Stimulated activated memory B cell treated with anti-CD40 and anti-IgM and Interleukin-4, amounts not matched to agents 10 μg/mL and 1 μg/mL and 100 μg/mL, for 72 hours (primary cell): ENCODE measurements around the gene F13B.
"Not testable (repeated sequence)": the region's sequence is repeated elsewhere in the genome, so short reads cannot be mapped to it uniquely, and the experiment has no call there.

ENCODE experiments used
- ATAC-seq: fragments of 150-1000 bp; cut with Tn5 transposase; 2 replicates; pipeline ENCODE4 v1.10.0; 2021
- H3K27ac Mint-ChIP-seq: one replicate; pipeline ENCODE4 v1.8.0; 2022; ENCODE audit warnings: mild to moderate bottlenecking, mixed read lengths
- H3K27me3 Mint-ChIP-seq: one replicate; pipeline ENCODE4 v1.8.0; 2022; ENCODE audit warnings: mixed read lengths
- H3K36me3 Mint-ChIP-seq: one replicate; pipeline ENCODE4 v1.8.0; 2022; ENCODE audit warnings: mixed read lengths
- H3K4me1 Mint-ChIP-seq: one replicate; pipeline ENCODE4 v1.8.0; 2022; ENCODE audit warnings: mixed read lengths
- H3K4me3 Mint-ChIP-seq: one replicate; pipeline ENCODE4 v1.8.0; 2022; ENCODE audit warnings: mild to moderate bottlenecking, moderate library complexity, mixed read lengths
- H3K9me3 Mint-ChIP-seq: one replicate; pipeline ENCODE4 v1.8.0; 2022; ENCODE audit warnings: mixed read lengths

Gene F13B, protein sequence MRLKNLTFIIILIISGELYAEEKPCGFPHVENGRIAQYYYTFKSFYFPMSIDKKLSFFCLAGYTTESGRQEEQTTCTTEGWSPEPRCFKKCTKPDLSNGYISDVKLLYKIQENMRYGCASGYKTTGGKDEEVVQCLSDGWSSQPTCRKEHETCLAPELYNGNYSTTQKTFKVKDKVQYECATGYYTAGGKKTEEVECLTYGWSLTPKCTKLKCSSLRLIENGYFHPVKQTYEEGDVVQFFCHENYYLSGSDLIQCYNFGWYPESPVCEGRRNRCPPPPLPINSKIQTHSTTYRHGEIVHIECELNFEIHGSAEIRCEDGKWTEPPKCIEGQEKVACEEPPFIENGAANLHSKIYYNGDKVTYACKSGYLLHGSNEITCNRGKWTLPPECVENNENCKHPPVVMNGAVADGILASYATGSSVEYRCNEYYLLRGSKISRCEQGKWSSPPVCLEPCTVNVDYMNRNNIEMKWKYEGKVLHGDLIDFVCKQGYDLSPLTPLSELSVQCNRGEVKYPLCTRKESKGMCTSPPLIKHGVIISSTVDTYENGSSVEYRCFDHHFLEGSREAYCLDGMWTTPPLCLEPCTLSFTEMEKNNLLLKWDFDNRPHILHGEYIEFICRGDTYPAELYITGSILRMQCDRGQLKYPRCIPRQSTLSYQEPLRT

DNA sequence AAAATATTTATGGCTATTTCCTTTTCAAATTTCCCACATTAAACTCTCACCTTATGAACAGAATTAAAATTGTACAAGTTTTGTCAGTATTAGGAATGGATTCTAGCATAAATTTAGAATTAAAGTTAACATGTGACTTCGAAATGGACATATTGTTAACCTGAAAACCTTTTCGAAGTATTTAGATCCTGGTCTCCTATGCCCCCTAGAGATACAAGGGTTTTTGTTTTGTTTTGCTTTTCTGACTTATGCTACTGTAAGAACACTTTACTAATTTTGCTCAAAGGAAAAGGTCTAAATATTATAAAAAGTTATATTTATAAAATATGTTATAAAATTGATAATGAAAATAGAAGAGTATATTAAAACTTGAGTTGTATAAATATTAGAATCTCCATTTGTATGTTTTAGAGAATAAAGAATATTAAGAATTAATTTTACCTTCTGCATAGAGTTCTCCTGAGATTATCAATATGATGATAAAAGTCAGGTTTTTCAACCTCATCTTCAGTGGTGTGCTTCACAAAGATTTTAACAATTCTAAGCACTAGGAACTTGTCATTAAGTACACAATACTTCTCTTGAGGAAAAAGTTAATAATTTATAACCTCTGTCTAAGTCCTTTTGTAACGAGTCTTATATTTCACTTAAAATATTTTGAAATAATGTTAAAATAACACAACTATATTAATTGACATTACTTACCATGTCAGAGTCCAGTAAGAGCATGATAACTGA, at the start of gene F13B:
TSS of gene F13B (minus strand) at position 542 of the 738 bp plus-strand sequence. CDS start at position 505, 37 bp downstream.
- Mint-ChIP-seq H3K9me3 (peaks cover 5% of the 10 kb centered on the region), H3K27me3 (no peaks in the 10 kb centered on the region), H3K27ac (no peak within 1 kb of the TSS), H3K4me1 (no peaks in the 10 kb centered on the region), H3K4me3 (no peak within 1 kb of the TSS), H3K36me3 (peaks cover 7% of the 10 kb centered on the region)
- no peak for ATAC-seq

DNA sequence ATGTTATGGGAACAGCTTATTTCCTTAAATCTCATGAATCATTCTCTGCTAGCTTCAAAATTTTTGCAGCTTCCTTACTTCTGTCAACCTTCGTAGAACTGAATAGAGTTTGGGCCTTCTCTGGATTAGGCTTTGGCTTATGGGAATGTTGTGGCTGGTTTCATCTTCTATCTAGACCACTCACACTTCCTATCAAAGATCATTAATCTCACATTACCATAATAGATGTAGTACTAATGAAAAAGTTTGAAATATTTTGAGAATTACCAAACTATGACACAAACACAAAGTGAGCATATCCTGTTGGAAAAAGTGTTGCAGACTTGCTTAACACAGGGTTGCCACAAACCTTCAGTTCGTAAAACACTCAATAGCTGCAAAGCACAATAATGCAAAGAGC, 49.1 kb upstream of the F13B start:
- Mint-ChIP-seq H3K27me3 (no peaks in the 10 kb centered on the region), H3K4me1 (no peaks in the 10 kb centered on the region), H3K36me3 (no peaks in the 10 kb centered on the region), H3K27ac (no peak overlapping the region), H3K4me3 (no peak overlapping the region), H3K9me3 (no peaks in the 10 kb centered on the region)
- no peak for ATAC-seq

DNA sequence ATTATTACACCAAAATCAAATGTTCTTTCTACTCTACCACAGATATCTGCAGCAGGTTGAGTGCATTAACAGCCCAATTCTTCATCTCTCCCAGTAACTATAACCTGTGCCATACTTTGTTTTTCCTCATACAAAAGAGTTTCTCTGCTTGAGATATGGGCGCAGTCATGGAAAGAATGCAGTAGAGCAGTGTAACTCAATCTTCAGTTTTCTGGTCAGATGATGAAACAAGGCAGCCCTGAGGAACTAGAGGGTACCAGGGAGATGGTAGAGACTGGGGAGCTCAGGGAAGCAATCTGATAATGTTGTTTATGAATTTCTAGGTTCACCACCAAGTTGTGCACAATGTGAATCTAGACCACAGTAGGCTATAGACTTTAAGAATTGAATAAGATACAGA, 39.8 kb upstream of the F13B start:
- no peaks in the 10 kb centered on the region for H3K36me3 Mint-ChIP-seq

DNA sequence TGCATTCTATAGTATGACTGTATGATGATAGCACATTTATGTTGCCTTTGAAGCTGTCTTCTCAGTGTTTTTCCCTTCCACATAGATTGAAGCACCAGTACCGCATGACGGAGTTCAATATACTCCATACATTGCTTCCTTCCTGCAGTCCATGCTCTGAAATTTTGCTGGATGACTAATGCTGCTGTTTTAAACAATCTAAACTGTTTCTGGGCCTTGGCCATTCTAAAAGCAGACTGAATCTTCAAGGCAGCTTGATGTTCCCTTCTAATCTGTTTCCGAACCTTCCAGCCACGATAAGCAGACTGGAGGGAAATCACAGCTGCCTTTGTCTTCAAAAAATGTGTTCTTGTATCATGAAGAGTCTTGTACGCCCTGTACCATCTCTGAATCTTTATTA, 36.2 kb upstream of the F13B start:
- H3K36me3 Mint-ChIP-seq, result no peaks in the 10 kb centered on the region

More for the DNA sequence above, 39.8 kb upstream of the F13B start:
- no peaks in the 10 kb centered on the region for H3K27me3 Mint-ChIP-seq
- H3K9me3 Mint-ChIP-seq, result no peaks in the 10 kb centered on the region
- no peaks in the 10 kb centered on the region for H3K4me1 Mint-ChIP-seq
- no peak overlapping the region for H3K4me3 Mint-ChIP-seq
- H3K27ac Mint-ChIP-seq, result no peak overlapping the region
- ATAC-seq, result no peak

DNA sequence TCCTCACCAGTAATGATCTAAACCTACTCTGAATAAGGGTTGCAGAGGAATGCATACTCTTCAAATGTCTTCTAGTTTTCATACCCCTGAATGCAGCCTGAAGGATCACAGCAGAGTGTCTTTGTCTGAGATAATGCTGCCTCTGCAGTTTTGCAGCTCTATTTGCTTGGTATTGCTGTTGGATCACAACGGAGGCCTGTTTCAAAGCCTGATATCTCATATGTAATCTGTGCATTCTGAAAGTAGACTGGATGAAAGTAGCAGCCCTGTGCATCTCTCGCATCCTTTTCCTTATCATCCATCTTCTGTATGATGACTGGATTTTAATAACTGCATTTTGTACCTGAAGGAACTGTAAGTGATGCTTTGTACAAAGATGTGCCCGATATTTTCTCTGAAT, 34.9 kb upstream of the F13B start:
- H3K27me3 Mint-ChIP-seq, result no peaks in the 10 kb centered on the region
- H3K4me3 Mint-ChIP-seq, result no peak overlapping the region
- ATAC-seq, result no peak
- no peaks in the 10 kb centered on the region for H3K4me1 Mint-ChIP-seq
- no peak overlapping the region for H3K27ac Mint-ChIP-seq
- H3K36me3 Mint-ChIP-seq, result no peaks in the 10 kb centered on the region
- no peaks in the 10 kb centered on the region for H3K9me3 Mint-ChIP-seq

More for the DNA sequence above, 36.2 kb upstream of the F13B start:
- Mint-ChIP-seq H3K27ac (no peak overlapping the region), H3K9me3 (no peaks in the 10 kb centered on the region), H3K4me3 (no peak overlapping the region), H3K4me1 (no peaks in the 10 kb centered on the region), H3K27me3 (no peaks in the 10 kb centered on the region)
- no peak for ATAC-seq

DNA sequence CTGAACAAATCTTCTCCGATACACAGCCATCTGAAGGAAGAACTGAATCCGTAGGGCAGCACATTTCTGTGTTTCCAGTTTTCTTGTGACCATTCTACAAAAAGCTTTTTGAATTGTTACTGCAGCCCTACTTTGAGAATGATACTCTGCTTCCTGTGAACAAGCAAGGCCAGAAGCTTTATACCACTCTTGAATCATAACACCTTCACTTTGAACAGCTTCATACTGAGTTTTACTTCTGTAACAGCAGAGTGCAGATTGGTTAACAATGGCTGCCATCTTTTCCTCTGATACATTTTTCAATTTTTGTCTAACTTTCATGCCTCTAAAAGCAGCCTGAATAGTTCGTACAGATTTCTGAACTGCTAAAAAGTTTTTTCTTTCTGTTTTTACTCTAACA, 33.6 kb upstream of the F13B start:
- H3K4me3 Mint-ChIP-seq, result no peak overlapping the region
- H3K9me3 Mint-ChIP-seq, result no peaks in the 10 kb centered on the region
- H3K36me3 Mint-ChIP-seq, result no peaks in the 10 kb centered on the region
- H3K27ac Mint-ChIP-seq, result no peak overlapping the region
- no peaks in the 10 kb centered on the region for H3K4me1 Mint-ChIP-seq
- no peak for ATAC-seq
- no peaks in the 10 kb centered on the region for H3K27me3 Mint-ChIP-seq

DNA sequence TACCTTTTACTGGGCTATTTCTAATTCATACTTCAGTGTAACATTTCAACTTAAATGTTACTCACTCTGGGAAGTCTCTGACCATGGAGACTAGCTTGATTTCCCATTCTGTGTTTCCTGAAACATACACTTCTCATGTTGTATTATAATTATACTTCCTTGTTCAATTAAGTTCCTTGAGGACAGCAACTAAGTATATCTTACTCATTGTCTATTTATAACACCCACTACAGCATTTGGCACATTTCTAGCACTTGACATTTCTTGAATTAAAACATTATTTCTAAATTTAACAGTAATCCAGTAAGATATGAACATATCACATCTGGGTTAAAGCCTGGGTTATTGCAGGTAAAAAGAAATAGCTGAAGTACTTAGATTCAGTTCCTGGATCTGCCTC, 32.4 kb upstream of the F13B start:
- no peaks in the 10 kb centered on the region for H3K4me1 Mint-ChIP-seq
- H3K27ac Mint-ChIP-seq, result no peak overlapping the region
- H3K4me3 Mint-ChIP-seq, result no peak overlapping the region
- ATAC-seq, result no peak
- H3K36me3 Mint-ChIP-seq, result no peaks in the 10 kb centered on the region
- H3K9me3 Mint-ChIP-seq, result no peaks in the 10 kb centered on the region
- no peaks in the 10 kb centered on the region for H3K27me3 Mint-ChIP-seq

DNA sequence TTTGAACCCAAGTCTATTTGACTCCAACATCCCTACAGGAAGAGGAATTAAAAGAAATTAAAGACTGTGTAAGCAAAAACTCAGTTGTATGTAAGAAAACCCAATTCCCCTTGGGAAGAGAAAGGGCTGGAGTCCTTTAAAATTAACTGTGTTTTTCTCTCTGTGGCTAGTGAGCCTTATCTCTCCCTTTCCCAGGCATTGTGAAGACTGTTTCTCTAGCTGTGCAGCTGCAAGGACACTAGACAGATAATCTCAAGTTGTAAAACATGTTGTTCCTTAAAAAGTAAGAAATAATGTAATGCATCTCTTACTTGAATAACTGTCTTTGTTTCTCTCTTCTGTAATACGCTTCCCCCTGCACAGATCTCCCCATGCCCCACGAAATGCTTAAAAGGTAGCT, 29.9 kb upstream of the F13B start:
- H3K9me3 Mint-ChIP-seq, H3K27ac Mint-ChIP-seq, H3K27me3 Mint-ChIP-seq, H3K36me3 Mint-ChIP-seq, ATAC-seq, H3K4me1 Mint-ChIP-seq, H3K4me3 Mint-ChIP-seq: not testable (repeated sequence)

DNA sequence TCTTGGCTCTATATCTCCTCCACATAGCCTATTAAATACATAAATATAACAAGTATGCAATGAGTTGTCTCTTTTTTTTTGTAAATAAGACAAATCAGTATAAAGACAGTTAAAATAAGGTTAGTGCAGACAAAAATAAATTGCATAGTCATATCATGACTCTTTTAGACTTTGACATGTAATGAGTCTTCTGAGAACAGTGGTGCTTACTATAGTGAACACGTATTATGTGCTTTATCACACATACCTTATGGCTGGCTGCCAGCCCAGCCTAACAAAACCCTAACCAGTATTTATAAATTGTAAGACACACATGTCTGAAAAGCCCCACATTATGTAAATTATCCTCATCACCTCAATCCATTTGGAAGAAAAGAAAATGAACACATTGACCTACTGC, 29.1 kb upstream of the F13B start:
- Mint-ChIP-seq H3K27me3 (no peaks in the 10 kb centered on the region), H3K4me3 (no peak overlapping the region), H3K27ac (no peak overlapping the region), H3K9me3 (no peaks in the 10 kb centered on the region), H3K4me1 (no peaks in the 10 kb centered on the region), H3K36me3 (no peaks in the 10 kb centered on the region)
- peak; percentile 31 for ATAC-seq

DNA sequence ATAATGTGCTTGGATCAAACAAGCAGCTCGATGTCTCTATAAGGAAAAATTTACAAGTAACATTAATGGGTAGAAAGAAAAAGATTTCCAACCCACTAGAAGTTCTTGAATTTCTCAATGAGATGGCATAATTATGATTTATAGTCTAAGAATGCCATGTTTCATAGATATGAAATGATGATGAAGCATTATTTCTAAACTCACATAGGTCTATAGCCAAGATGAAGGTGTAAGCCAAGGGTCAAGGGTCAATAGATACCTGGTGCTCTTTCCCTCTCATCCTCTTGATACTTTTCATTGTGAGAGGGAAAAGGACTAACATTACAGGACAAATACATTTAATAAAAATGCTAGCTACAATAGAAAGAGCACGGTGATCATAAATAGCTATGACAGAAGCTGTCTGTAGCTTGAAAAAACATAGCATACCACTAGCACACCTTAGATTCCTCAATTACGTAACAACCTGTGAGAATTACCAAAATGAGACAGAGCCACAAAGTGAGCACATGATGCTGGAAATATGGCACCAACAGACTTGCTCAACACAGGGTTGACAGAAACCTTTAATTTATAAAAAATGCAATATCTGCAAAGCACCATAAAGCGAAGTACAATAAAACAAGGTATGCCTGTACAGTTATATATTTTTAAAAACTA, 26.3 kb upstream of the F13B start:
- no peak for ATAC-seq
- no peaks in the 10 kb centered on the region for H3K36me3 Mint-ChIP-seq
- no peaks in the 10 kb centered on the region for H3K9me3 Mint-ChIP-seq
- no peaks in the 10 kb centered on the region for H3K27me3 Mint-ChIP-seq
- no peak overlapping the region for H3K27ac Mint-ChIP-seq
- H3K4me1 Mint-ChIP-seq, result no peaks in the 10 kb centered on the region
- no peak overlapping the region for H3K4me3 Mint-ChIP-seq

DNA sequence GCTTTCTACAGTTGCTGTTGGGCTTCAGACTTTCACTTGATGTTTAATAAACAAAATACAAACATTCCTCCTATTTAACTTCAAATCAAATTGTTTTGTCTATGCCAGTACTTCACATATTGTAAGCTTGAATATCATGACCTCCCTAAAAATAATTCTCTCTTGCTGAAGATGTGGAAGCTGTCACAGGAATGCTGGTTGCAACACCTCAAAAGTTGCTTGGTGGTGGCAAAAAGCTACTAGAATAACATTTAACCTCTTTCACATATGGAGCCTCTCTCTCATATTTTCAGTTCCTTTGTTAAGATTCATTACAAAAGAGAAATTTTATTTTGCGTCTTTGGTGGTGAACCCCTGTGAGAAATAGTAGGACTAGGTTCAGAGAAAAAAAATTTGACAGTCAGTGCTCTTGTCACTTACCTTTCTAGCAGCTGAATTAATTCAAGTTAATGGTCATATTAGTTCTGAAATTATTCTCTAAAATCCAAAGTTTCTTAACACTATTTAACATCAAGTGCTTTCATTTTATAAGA, 25.5 kb upstream of the F13B start:
- Mint-ChIP-seq H3K4me3 (no peak overlapping the region), H3K4me1 (no peaks in the 10 kb centered on the region), H3K27ac (no peak overlapping the region), H3K27me3 (no peaks in the 10 kb centered on the region), H3K36me3 (no peaks in the 10 kb centered on the region), H3K9me3 (no peaks in the 10 kb centered on the region)
- no peak for ATAC-seq

DNA sequence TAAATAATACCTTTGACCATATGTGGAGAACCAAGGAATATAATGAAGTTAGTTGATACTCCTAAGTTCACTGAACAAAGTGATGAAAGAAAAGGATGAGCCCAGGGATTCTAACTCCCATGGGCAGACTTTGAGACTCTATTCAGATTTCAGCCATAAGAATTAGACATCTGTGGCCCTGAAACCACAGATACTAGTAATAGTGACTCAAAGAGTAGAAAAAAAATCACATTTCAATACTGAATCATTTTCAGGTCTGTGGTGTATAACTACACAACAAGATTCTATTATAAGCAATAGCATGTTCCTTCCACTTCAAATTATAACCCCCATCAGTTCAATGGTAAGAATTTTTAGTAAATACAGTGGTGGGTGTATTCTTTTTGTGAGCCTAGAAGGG, 16.4 kb upstream of the F13B start:
- H3K36me3 Mint-ChIP-seq, result peaks cover 6% of the 10 kb centered on the region

DNA sequence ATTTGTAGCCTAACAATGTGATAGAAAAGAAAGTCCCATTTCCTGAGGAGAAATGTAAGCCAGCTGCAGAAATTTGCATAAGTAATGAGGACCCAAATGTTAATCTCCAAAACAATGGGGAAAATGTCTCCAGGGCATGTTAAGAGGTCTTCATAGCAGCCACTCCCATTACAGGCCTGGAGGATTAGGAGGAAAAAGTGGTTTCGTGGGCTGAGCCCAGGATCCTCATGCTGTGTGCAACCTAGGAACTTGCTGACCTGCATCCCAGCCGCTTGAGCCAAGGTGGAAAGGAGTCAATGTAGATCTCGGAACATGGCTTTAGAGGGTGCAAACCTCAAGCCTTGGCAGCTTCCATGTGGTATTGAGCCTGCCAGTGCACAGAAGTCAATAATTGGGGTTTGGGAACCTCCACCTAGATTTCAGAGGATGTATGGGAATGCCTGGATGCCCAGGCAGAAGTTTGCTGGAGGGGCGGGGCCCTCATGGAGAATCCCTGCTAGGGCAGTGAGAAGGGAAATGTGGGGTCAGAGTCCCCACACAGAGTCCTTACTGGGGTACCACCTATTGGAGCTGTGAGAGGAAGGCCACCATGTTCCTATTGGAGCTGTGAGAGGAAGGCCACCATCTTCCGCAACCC, 14.2 kb upstream of the F13B start:
- Mint-ChIP-seq H3K27ac (no peak overlapping the region), H3K27me3 (no peaks in the 10 kb centered on the region), H3K36me3 (peaks cover 6% of the 10 kb centered on the region), H3K4me1 (no peaks in the 10 kb centered on the region), H3K4me3 (no peak overlapping the region), H3K9me3 (peaks cover 15% of the 10 kb centered on the region)
- no peak for ATAC-seq

More for the DNA sequence above, 16.4 kb upstream of the F13B start:
- no peak overlapping the region for H3K4me3 Mint-ChIP-seq
- H3K27me3 Mint-ChIP-seq, result no peaks in the 10 kb centered on the region
- no peak for ATAC-seq
- no peaks in the 10 kb centered on the region for H3K4me1 Mint-ChIP-seq
- no peak overlapping the region for H3K27ac Mint-ChIP-seq
- H3K9me3 Mint-ChIP-seq, result peaks cover 15% of the 10 kb centered on the region

DNA sequence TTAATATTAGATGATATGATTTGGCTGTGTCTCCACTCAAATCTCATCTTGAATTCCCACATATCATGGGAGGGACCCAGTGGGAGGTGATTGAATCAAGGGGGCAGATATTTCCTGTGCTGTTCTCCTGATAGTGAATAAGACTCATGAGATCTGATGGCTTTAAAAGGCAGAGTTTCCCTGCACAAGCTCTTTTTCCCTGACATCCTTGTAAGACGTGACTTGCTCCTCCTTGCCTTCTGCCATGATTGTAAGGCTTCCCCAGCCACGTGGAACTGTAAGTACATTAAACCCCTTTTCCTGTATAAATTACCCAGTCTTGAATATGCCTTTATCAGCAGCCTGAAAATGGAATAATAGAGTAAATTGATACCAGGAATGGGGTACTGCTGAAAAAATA, 13.3 kb upstream of the F13B start:
- Mint-ChIP-seq H3K27ac (no peak overlapping the region), H3K36me3 (peaks cover 6% of the 10 kb centered on the region), H3K9me3 (peaks cover 17% of the 10 kb centered on the region), H3K4me3 (no peak overlapping the region), H3K4me1 (no peaks in the 10 kb centered on the region), H3K27me3 (no peaks in the 10 kb centered on the region)
- ATAC-seq, result no peak

DNA sequence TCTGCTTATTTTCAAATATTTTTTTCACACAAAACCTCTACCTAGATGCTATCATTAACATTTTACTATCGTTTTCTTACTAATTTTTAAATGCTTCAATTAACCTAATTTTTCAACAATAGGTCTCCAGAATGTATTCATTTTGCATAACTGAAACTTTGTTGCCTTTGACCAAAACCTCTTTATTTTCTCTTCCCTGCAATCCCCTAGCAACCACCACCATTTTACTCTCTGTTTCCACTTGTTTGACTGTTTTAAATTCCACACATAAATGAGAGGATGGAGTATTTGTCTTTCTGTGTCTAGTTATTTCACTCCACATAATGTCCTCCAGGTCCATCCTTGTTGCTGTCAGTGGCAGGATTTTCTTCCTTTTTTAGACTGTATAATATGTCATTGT, 9.5 kb upstream of the F13B start:
- no peak for ATAC-seq
- peaks cover 9% of the 10 kb centered on the region for H3K27me3 Mint-ChIP-seq
- no peak overlapping the region for H3K27ac Mint-ChIP-seq
- peaks cover 6% of the 10 kb centered on the region for H3K36me3 Mint-ChIP-seq
- no peaks in the 10 kb centered on the region for H3K4me1 Mint-ChIP-seq
- H3K4me3 Mint-ChIP-seq, result no peak overlapping the region
- H3K9me3 Mint-ChIP-seq, result peaks cover 16% of the 10 kb centered on the region
